ENCODE results near the gene CNTN4. TPM values are rescaled to one million over a fixed set of nuclear protein-coding genes. Genes with fewer than 3 reads are reported as not detected.

Gene CNTN4
- total RNA-seq, 1 donor from 2014 or later = 0.52 TPM

DNA sequence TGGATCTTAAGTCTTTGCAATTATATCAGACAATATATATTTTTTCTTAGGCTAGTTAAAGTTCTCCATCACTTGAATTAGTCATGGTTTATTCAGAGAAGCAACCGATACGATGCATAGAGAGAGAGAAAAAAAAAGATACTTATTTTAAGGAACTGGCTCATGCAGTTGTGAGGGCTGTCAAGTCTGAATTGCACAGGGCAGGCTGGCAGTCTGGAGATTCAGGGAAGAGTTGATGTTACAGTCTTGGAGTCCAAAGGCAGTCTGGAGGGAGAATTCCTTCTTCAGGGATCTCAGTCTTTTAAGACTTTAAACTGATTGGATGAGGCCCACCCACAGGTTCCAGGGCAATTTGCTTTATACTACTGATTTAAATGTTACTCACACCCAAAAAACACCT lies 598.9 kb downstream of the CNTN4 start:
- DNase-seq (ENCODE audit: low spot score) = no peak
- no peaks in the 10 kb centered on the region for H3K36me3 Mint-ChIP-seq (ENCODE audit: low read depth)
- no peak overlapping the region for H3K4me3 Mint-ChIP-seq (ENCODE audit: unreplicated experiment)
- H3K27ac Mint-ChIP-seq (ENCODE audit: unreplicated experiment) = no peak overlapping the region
- H3K4me1 Mint-ChIP-seq (ENCODE audit: low read depth) = no peaks in the 10 kb centered on the region
- TF ChIP-seq, protein P1, sequence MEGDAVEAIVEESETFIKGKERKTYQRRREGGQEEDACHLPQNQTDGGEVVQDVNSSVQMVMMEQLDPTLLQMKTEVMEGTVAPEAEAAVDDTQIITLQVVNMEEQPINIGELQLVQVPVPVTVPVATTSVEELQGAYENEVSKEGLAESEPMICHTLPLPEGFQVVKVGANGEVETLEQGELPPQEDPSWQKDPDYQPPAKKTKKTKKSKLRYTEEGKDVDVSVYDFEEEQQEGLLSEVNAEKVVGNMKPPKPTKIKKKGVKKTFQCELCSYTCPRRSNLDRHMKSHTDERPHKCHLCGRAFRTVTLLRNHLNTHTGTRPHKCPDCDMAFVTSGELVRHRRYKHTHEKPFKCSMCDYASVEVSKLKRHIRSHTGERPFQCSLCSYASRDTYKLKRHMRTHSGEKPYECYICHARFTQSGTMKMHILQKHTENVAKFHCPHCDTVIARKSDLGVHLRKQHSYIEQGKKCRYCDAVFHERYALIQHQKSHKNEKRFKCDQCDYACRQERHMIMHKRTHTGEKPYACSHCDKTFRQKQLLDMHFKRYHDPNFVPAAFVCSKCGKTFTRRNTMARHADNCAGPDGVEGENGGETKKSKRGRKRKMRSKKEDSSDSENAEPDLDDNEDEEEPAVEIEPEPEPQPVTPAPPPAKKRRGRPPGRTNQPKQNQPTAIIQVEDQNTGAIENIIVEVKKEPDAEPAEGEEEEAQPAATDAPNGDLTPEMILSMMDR (IDR thresholded peaks at IDR 0.05) = no peak
- no peaks in the 10 kb centered on the region for H3K27me3 Mint-ChIP-seq (ENCODE audit: low read depth)
- H3K9me3 Mint-ChIP-seq (ENCODE audit: low read depth) = peaks cover 3% of the 10 kb centered on the region

DNA sequence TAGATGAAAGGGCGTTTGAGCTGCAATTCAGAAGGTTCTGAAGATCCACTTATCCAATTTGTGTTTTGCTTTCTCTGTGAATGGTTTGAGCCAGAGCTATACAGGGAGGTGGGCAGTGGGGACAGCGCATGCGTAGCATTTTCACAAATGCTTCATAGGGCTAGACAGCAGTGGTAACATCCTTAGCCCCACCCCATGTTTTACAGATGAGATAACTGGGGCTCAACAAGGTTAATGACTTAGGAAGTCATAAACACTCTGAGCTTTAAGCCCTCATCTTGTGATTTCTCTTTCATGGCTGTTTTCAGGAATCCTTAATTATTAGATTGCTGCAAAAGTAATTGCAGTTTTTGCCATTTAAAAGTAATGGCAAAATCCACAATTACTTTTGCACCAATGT lies 602.8 kb downstream of the CNTN4 start:
- no peak for DNase-seq (ENCODE audit: low spot score)
- Mint-ChIP-seq H3K36me3 (ENCODE audit: low read depth) (no peaks in the 10 kb centered on the region), H3K4me3 (ENCODE audit: unreplicated experiment) (no peak overlapping the region), H3K27ac (ENCODE audit: unreplicated experiment) (no peak overlapping the region), H3K27me3 (ENCODE audit: low read depth) (no peaks in the 10 kb centered on the region), H3K4me1 (ENCODE audit: low read depth) (no peaks in the 10 kb centered on the region), H3K9me3 (ENCODE audit: low read depth) (no peaks in the 10 kb centered on the region)
- TF ChIP-seq, protein P1 (IDR thresholded peaks at IDR 0.05) = no peak

DNA sequence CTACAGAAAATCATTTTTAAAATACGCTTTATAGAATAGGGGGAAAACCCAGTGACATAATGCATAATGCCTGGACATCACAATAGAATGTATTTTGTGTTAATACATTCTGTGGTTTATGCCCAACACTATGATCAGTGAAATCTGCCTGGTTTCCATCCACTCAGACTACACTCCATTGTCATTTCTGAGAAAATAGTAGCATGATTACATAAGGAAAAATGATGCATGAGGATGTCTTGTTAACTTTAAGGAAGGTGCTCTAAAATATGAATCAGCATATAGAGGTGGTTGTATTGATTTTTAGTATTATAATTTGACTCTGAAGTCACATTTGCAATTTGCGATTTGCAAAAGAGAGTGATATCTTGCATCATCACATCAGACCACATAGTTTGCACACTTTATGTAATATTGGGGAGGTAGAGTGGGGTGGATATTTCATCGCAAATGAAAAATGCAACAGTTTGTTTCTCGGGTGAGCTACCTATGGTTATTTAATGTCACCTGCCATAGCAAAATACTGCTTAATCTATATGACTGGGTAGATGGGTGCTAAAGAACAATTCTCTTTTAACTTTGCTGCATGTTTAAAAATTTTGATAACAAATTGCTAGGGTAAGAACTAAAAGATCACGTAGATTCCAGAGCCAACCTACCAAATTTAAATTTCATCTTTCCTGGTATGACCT lies 607.6 kb downstream of the CNTN4 start:
- DNase-seq (ENCODE audit: low spot score) = no peak
- Mint-ChIP-seq H3K9me3 (ENCODE audit: low read depth) (no peaks in the 10 kb centered on the region), H3K27me3 (ENCODE audit: low read depth) (no peaks in the 10 kb centered on the region), H3K4me3 (ENCODE audit: unreplicated experiment) (no peak overlapping the region), H3K36me3 (ENCODE audit: low read depth) (no peaks in the 10 kb centered on the region), H3K27ac (ENCODE audit: unreplicated experiment) (no peak overlapping the region), H3K4me1 (ENCODE audit: low read depth) (no peaks in the 10 kb centered on the region)
- TF ChIP-seq, protein P1 (IDR thresholded peaks at IDR 0.05) = no peak

DNA sequence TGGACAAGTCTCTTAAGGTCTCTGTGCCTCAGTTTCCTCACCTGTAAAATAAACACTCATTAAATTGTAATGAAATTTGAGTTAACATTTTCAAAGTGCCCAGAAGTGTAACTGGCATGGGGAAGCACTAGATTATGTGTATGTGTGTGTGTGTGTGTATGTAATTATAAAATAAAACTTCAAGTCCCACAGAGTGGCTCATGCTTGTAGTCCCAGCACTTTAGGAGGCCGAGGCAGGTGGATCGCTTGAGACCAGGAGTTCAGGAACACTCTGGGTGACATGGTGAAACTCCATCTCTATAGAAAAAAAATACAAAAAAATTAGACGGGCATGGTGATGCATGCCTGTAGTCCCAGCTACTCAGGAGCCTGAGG lies 608.2 kb downstream of the CNTN4 start:
- no peaks in the 10 kb centered on the region for H3K27me3 Mint-ChIP-seq (ENCODE audit: low read depth)
- no peaks in the 10 kb centered on the region for H3K9me3 Mint-ChIP-seq (ENCODE audit: low read depth)
- no peak for DNase-seq (ENCODE audit: low spot score)
- H3K27ac Mint-ChIP-seq (ENCODE audit: unreplicated experiment) = no peak overlapping the region
- H3K4me3 Mint-ChIP-seq (ENCODE audit: unreplicated experiment) = no peak overlapping the region
- H3K36me3 Mint-ChIP-seq (ENCODE audit: low read depth) = no peaks in the 10 kb centered on the region
- H3K4me1 Mint-ChIP-seq (ENCODE audit: low read depth) = no peaks in the 10 kb centered on the region
- TF ChIP-seq, protein P1 (IDR thresholded peaks at IDR 0.05) = no peak

- Mint-ChIP-seq H3K27ac (ENCODE audit: unreplicated experiment) (no peak overlapping the region), H3K36me3 (ENCODE audit: low read depth) (no peaks in the 10 kb centered on the region), H3K27me3 (ENCODE audit: low read depth) (no peaks in the 10 kb centered on the region), H3K4me1 (ENCODE audit: low read depth) (no peaks in the 10 kb centered on the region), H3K9me3 (ENCODE audit: low read depth) (no peaks in the 10 kb centered on the region), H3K4me3 (ENCODE audit: unreplicated experiment) (no peak overlapping the region)
- DNase-seq (ENCODE audit: low spot score) = no peak
- TF ChIP-seq, protein P1 (IDR thresholded peaks at IDR 0.05) = no peak
Observed at GRCh38 chr3:2711081-2711480, 612.4 kb downstream of the CNTN4 start.

Data from chondrocyte (in vitro differentiated cells).